GM12878 (cell line): ENCODE measurements around the gene SERPINB10. TPM values are rescaled to one million over a fixed set of nuclear protein-coding genes. Genes with fewer than 3 reads are reported as not detected.

Experiments
- ATAC-seq: fragments of 200-7000 bp; cut with Tn5 transposase; 3 replicates; pipeline ENCODE4 v1.9.1; 2020; ENCODE audit warnings: mild to moderate bottlenecking, moderate library complexity
- BruUV-seq: library from RNA; stranded (reverse); fragments of 400-500 nt; replicated peaks from 2 replicates; lab custom pipeline; 2021; lab: Mats Ljungman, UMichigan
- CTCF ChIA-PET: fragments of 300-600 bp; sonication (Branson Sonifier 250); formaldehyde crosslinking; extraction: SDS; loops from one replicate; lab custom pipeline; 2021; ENCODE audit warnings: inconsistent platforms; lab: Yijun Ruan, JAX
- POLR2A ChIA-PET: fragments of 350-600 bp; formaldehyde crosslinking; extraction: SDS; loops from one replicate; lab custom pipeline; 2021; ENCODE audit warnings: inconsistent platforms; lab: Charles Lee
- RAD21 ChIA-PET: fragments of 300-600 bp; sonication (Branson Sonifier 250); formaldehyde crosslinking; loops from one replicate; lab custom pipeline; 2023; ENCODE audit warnings: antibody characterized with exemption; ENCODE audit not compliant: unreplicated experiment; lab: Charles Lee
- SMC1A ChIA-PET: fragments of 300-600 bp; sonication (Branson Sonifier 250); formaldehyde crosslinking; loops from one replicate; lab custom pipeline; 2023; ENCODE audit not compliant: unreplicated experiment, uncharacterized antibody; lab: Charles Lee
- DNase-seq: peaks from one replicate; pipeline ENCODE4 v3.0.0-alpha.2; 2011; ENCODE audit warnings: low read depth, low spot score
- FAIRE-seq: peaks from 3 replicates; lab custom pipeline; 2011; peaks lifted over from hg19 to GRCh38; lab: Jason Lieb, UNC
- H2AFZ ChIP-seq: 2 replicates; pipeline ENCODE4 v1.6.0; 2011; ENCODE audit warnings: low read depth, low read length, control low read depth; ENCODE audit not compliant: control insufficient read depth
- H3K27ac ChIP-seq: 2 replicates; pipeline ENCODE4 v1.5.1; 2011; ENCODE audit warnings: control low read depth; ENCODE audit not compliant: control insufficient read depth, insufficient read depth
- H3K27me3 ChIP-seq, 2 experiments: replicated peaks in 1 of 2; 2 replicates each; pipeline versions ENCODE4 v1.6.0 to v1.6.1; 2011; ENCODE audit warnings: low read length in 1 of 2; ENCODE audit not compliant: control insufficient read depth in 2 of 2, insufficient read depth in 2 of 2
- H3K36me3 ChIP-seq, 2 experiments: 2 replicates each; pipeline ENCODE4 v1.5.1; 2011; ENCODE audit warnings: low read length in 1 of 2; ENCODE audit not compliant: control insufficient read depth in 2 of 2, insufficient read depth in 2 of 2
- H3K4me1 ChIP-seq: 2 replicates; pipeline ENCODE4 v1.6.1; 2011; ENCODE audit warnings: mild to moderate bottlenecking, low read length, moderate library complexity, mixed read lengths; ENCODE audit not compliant: control insufficient read depth, insufficient read depth
- H3K4me2 ChIP-seq: 2 replicates; pipeline ENCODE4 v1.6.0; 2011; ENCODE audit warnings: control low read depth; ENCODE audit not compliant: control insufficient read depth, insufficient read depth
- H3K4me3 ChIP-seq: fragments of 200-600 bp; sonication (generic); 2 replicates; pipeline ENCODE4 v1.5.1; 2016
- H3K79me2 ChIP-seq: 2 replicates; pipeline ENCODE4 v1.6.0; 2011; ENCODE audit warnings: low read length; ENCODE audit not compliant: control insufficient read depth, insufficient read depth
- H3K9ac ChIP-seq: 2 replicates; pipeline ENCODE4 v1.8.0; 2011; ENCODE audit warnings: low read length, control low read depth, mixed read lengths; ENCODE audit not compliant: control insufficient read depth, insufficient read depth
- H3K9me3 ChIP-seq: replicated peaks from 3 replicates; pipeline ENCODE4 v1.5.1; 2011; ENCODE audit warnings: mild to moderate bottlenecking, low read length; ENCODE audit not compliant: control insufficient read depth, insufficient read depth
- H4K20me1 ChIP-seq: 2 replicates; pipeline ENCODE4 v1.6.0; 2011; ENCODE audit not compliant: control insufficient read depth, insufficient read depth
- ATF2 ChIP-seq: IDR thresholded peaks from 2 replicates; pipeline ENCODE4 v1.6.1; 2012; ENCODE audit warnings: low read length, inconsistent platforms
- BRCA1 ChIP-seq: IDR thresholded peaks from 2 replicates; pipeline ENCODE4 v1.6.1; 2011; ENCODE audit warnings: low read depth, low read length, improper control_type of control experiment
- CHD4 ChIP-seq: fragments of 200-600 bp; sonication (generic); IDR thresholded peaks from 2 replicates; pipeline ENCODE4 v1.6.1; 2016; ENCODE audit warnings: mild to moderate bottlenecking
- CUX1 ChIP-seq: IDR thresholded peaks from 2 replicates; pipeline ENCODE4 v1.6.1; 2012; ENCODE audit warnings: improper control_type of control experiment, low read depth, low read length; ENCODE audit not compliant: insufficient replicate concordance
- IRF4 ChIP-seq: IDR thresholded peaks from 2 replicates; pipeline ENCODE4 v1.6.1; 2011; ENCODE audit warnings: low read depth, low read length
- JUND ChIP-seq: IDR thresholded peaks from 2 replicates; pipeline ENCODE4 v1.6.1; 2012; ENCODE audit warnings: low read depth, mild to moderate bottlenecking, low read length, improper control_type of control experiment, moderate library complexity
- MTA3 ChIP-seq: IDR thresholded peaks from 2 replicates; pipeline ENCODE4 v1.6.1; 2012; ENCODE audit warnings: low read length, inconsistent platforms, borderline replicate concordance
- NR2C1 ChIP-seq: fragments of 450-650 bp; IDR thresholded peaks from 2 replicates; pipeline ENCODE4 v1.6.1; 2017; ENCODE audit warnings: antibody characterized with exemption, mild to moderate bottlenecking, moderate library complexity
- RBBP5 ChIP-seq: fragments of 200-600 bp; sonication (generic); conservative IDR thresholded peaks from 2 replicates; pipeline ENCODE4 v1.6.1; 2016
- REST ChIP-seq: IDR thresholded peaks from 2 replicates; pipeline ENCODE4 v1.6.1; 2012; ENCODE audit warnings: mild to moderate bottlenecking, low read depth, low read length
- SUPT20H ChIP-seq: IDR thresholded peaks from 2 replicates; pipeline ENCODE4 v1.6.1; 2011; ENCODE audit warnings: low read depth, mild to moderate bottlenecking, low read length, moderate library complexity, borderline replicate concordance; ENCODE audit not compliant: control insufficient read depth
- WGBS: methylation state at CpG from one replicate; pipeline ENCODE4 v1.1.6; 2016; ENCODE audit warnings: low lambda C conversion rate; ENCODE audit not compliant: insufficient replicate concordance, insufficient coverage; ENCODE audit errors: missing lambda C conversion rate; 5-methylcytosine and 5-hydroxymethylcytosine counted together
- in situ Hi-C: fragments of 300-500 bp; cut with MboI; formaldehyde crosslinking; loops from 9 replicates; pipeline ENCODE4 v1.14.3; 2018; ENCODE audit warnings: mixed read lengths
- intact Hi-C: fragments of 100-400 bp; cut with micrococcal nuclease; formaldehyde crosslinking; loops from one replicate; pipeline ENCODE4 v1.14.2; 2022; ENCODE audit not compliant: unreplicated experiment
- polyA plus RNA-seq, 11 experiments: library from polyadenylated mRNA; depleted of rRNA in 4 of 11; unstranded in 6 of 11; stranded (reverse) in 5 of 11; fragments of >200 nt; fragmentation: Nextera tagmentation in 4 of 11; fragmentation: Illumina TruSeq in 1 of 11; extraction: Ambion mirVana in 4 of 11; extraction: Trizol in 1 of 11; gene quantifications; 1 replicate in 1 of 11; 2 replicates in 10 of 11; pipeline versions ENCODE4 v1.2.1 to v1.2.3, GENCODE V29; 2011 to 2016; ENCODE audit warnings: inconsistent platforms in 2 of 11, missing spikeins in 2 of 11, low read depth in 1 of 11
- total RNA-seq, 4 experiments: library from RNA; depleted of rRNA in 3 of 4; stranded (reverse); fragments of >200 nt in 3 of 4; fragmentation: Illumina TruSeq in 1 of 4; extraction: Trizol in 1 of 4; gene quantifications; 2 replicates each; pipeline versions ENCODE4 v1.2.1 to v1.2.3, GENCODE V29; 2013 to 2021

The SERPINB10 gene
- total and polyA plus RNA-seq, 10 of the 15 experiments (the other 5 are each of a cell fraction or from before 2014, with no cell fraction given), result 12.0 to 83.5 (median 24.1) TPM

GRCh38 chr18:63867368-63868125 lies 40.2 kb upstream of the SERPINB10 start:
- no peak for FAIRE-seq
- Histone ChIP-seq H2AFZ (no peak overlapping the region), H3K9ac (no peak overlapping the region), H3K79me2 (no peaks in the 10 kb centered on the region), H3K36me3 (no peaks in the 10 kb centered on the region), H3K27ac (no peak overlapping the region), H3K4me2 (no peak overlapping the region), H4K20me1 (no peaks in the 10 kb centered on the region), H3K4me1 (no peaks in the 10 kb centered on the region), H3K4me3 (no peak overlapping the region), H3K27me3 (no peaks in the 10 kb centered on the region), H3K9me3 (no peaks in the 10 kb centered on the region)
- no peak for DNase-seq
- intact Hi-C loops (no loop called here), in situ Hi-C loops (no loop called here)
- RAD21 ChIA-PET, result interaction anchor here (1.1 kb wide), 1 partner anchor 68 kb away, joined by 3 read pairs; no protein-coding TSS in a partner anchor
- ATAC-seq, result no peak
- POLR2A ChIA-PET, result no interaction called here
- BruUV-seq, result no TSS peak
- CTCF ChIA-PET, result interaction anchor here (1.2 to 1.9 kb wide), 2 partner anchors 10 to 69 kb away, joined by 6 read pairs; no protein-coding TSS in a partner anchor
- SMC1A ChIA-PET, result interaction anchor here (1.1 to 2.2 kb wide), 3 partner anchors 68 to 77 kb away, joined by 3 to 12 read pairs (median 3); no protein-coding TSS in a partner anchor
- WGBS, result 7% methylated on average over 3 of the region's 3 CpGs
- no peak for TF ChIP-seq BRCA1
- no peak for TF ChIP-seq NR2C1
- no peak for TF ChIP-seq JUND
- no peak for TF ChIP-seq RBBP5
- no peak for TF ChIP-seq IRF4
- no peak for TF ChIP-seq SUPT20H
- no peak for TF ChIP-seq CUX1
- TF ChIP-seq ATF2, result no peak
- TF ChIP-seq CHD4, result no peak
- no peak for TF ChIP-seq MTA3
- TF ChIP-seq REST, result no peak
